ENCODE results near the gene ARHGAP31.

ARHGAP31 gene

GRCh38 chr3:119396870-119397269 is 102.7 kb downstream of the ARHGAP31 start:
- no peak for DNase-seq

GRCh38 chr3:119400466-119400865 is 106.3 kb downstream of the ARHGAP31 start:
- DNase-seq: no peak

- DNase-seq: peak in 1 of 5 donors; percentile 44
These were observed 106.9 kb downstream of the ARHGAP31 start for GRCh38 chr3:119401069-119401468.

GRCh38 chr3:119401503-119402440 is 107.6 kb downstream of the ARHGAP31 start:
- DNase-seq: peak in 1 of 5 donors; percentile 15

GRCh38 chr3:119402791-119403190 is 108.6 kb downstream of the ARHGAP31 start:
- DNase-seq: no peak

GRCh38 chr3:119403201-119403600 is 109.0 kb downstream of the ARHGAP31 start:
- no peak for DNase-seq

GRCh38 chr3:119405315-119405714 is 111.1 kb downstream of the ARHGAP31 start:
- DNase-seq: no peak

- no peak for DNase-seq
These were observed 114.2 kb downstream of the ARHGAP31 start for GRCh38 chr3:119408243-119408950.

GRCh38 chr3:119409844-119410243 is 115.7 kb downstream of the ARHGAP31 start:
- DNase-seq: no peak

- DNase-seq: no peak
These were observed 119.6 kb downstream of the ARHGAP31 start for GRCh38 chr3:119413603-119414280.

GRCh38 chr3:119416873-119417272 is 122.7 kb downstream of the ARHGAP31 start:
- DNase-seq: no peak

- no peak for DNase-seq
These were observed 123.8 kb downstream of the ARHGAP31 start for GRCh38 chr3:119417771-119418512.

GRCh38 chr3:119418641-119419040 is 124.5 kb downstream of the ARHGAP31 start:
- no peak for DNase-seq

GRCh38 chr3:119420196-119420595 is 126.0 kb downstream of the ARHGAP31 start:
- no peak for DNase-seq

GRCh38 chr3:119427669-119428068 is 133.5 kb downstream of the ARHGAP31 start:
- DNase-seq: no peak

- no peak for DNase-seq
These were observed 134.4 kb downstream of the ARHGAP31 start for GRCh38 chr3:119428538-119428937.

- DNase-seq: no peak
These were observed 139.6 kb downstream of the ARHGAP31 start for GRCh38 chr3:119433613-119434325.

GRCh38 chr3:119434703-119435102 is 140.5 kb downstream of the ARHGAP31 start:
- no peak for DNase-seq

- no peak for DNase-seq
These were observed 142.8 kb downstream of the ARHGAP31 start for GRCh38 chr3:119436977-119437376.

- DNase-seq: no peak
These were observed 143.6 kb downstream of the ARHGAP31 start for GRCh38 chr3:119437691-119438258.

GRCh38 chr3:119443179-119443578 is 149.0 kb downstream of the ARHGAP31 start:
- DNase-seq: no peak

Data from T-helper 1 cell (primary cell).